ENCODE results near the gene MAP3K15.

MAP3K15 gene

GRCh38 chrX:19389227-19389845 is 126.0 kb downstream of the MAP3K15 start:
- DNase-seq (ENCODE audit: low spot score): no peak

GRCh38 chrX:19388741-19389140 is 126.6 kb downstream of the MAP3K15 start:
- DNase-seq (ENCODE audit: low spot score): no peak

- no peak for DNase-seq (ENCODE audit: low spot score)
Measured at GRCh38 chrX:19388064-19388679, 127.1 kb downstream of the MAP3K15 start.

GRCh38 chrX:19386679-19387078 is 128.6 kb downstream of the MAP3K15 start:
- no peak for DNase-seq (ENCODE audit: low spot score)

GRCh38 chrX:19382555-19383145 is 132.7 kb downstream of the MAP3K15 start:
- DNase-seq (ENCODE audit: low spot score): peak; percentile 29

- DNase-seq (ENCODE audit: low spot score): no peak
Measured at GRCh38 chrX:19381326-19381725, 134.0 kb downstream of the MAP3K15 start.

DNA sequence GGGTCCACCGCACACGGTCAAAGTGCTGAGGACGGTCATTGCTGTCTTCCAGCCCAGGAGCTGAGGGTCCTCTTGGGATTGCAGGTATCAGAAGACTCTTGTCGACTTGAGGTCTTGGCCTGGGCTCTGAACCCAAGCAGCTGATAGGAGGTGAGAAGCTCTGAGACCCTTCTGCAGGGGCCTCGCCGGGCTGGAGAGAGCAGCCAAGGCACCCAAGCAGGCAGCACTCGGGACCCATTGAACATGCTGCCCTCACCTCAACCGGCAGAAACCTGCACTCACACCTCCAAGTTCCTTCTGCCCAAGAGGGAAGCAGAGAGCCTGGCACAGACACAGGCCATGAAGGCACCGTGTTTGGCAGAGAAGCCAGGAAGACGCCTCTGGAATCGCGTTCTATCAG is 137.5 kb downstream of the MAP3K15 start:
- DNase-seq (ENCODE audit: low spot score): no peak

DNA sequence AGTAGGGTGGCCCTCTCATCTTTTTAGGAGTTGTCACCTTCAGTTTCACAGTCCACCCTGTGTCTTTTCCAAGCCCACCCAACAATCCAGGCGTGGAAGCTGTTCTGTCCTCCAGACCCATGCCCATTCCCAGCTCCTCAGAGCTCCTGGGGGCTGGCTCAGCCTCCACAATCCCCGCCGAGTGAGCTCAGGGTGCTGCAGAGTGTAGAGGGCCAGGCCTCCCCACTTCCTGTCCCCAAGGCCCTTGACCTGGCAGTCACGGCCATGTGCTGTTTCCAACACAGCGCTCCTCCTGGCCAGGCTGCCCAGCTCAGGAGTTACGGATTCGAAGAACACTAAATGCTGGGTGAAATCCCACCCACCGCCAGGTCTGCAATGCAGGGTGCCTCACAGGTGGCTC is 139.8 kb downstream of the MAP3K15 start:
- no peak for DNase-seq (ENCODE audit: low spot score)

- DNase-seq (ENCODE audit: low spot score): no peak
Measured at GRCh38 chrX:19373351-19373891, 141.9 kb downstream of the MAP3K15 start.

- no peak for DNase-seq (ENCODE audit: low spot score)
Measured at GRCh38 chrX:19372547-19373331, 142.6 kb downstream of the MAP3K15 start.

- DNase-seq (ENCODE audit: low spot score): peak; percentile 59
Measured at GRCh38 chrX:19372170-19372546, 143.2 kb downstream of the MAP3K15 start.

DNA sequence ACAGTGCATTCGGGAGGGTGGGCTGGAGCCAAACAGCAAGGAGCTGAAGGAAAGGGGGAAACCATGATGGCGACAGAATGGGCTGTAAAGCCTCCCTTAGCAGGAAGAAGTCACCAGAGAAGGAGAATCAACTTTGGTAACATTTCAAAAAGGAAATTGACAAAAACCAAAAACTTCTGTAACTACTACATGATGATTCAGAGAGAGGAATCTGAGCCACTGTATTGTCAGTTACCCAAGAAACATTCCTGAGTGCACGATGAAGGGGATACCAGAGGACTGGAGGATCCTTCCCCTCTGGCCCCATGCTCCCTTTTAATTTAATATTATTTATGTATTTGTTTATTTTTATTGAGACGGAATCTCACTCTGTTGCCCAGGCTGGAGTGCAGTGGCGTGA is 145.2 kb downstream of the MAP3K15 start:
- no peak for DNase-seq (ENCODE audit: low spot score)

DNA sequence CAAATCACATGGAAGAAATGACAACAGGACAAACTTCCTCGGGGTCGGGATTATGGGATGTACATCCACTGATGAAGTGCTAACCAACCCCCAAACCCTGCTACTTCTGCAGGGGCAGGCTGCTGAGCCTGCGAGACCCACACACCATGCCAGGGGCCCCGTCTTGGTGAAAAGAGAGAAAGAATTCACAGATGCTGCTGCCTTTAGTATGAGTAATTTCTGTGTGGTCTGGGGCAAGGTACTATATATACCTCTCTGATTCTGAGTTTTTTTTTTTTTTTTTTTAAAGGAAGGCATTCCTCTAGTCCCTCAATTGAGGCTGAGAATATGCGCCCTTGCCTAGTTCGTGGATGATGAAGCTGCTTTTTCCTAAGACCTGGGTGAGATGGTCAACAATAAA is 146.7 kb downstream of the MAP3K15 start:
- DNase-seq (ENCODE audit: low spot score): no peak

DNA sequence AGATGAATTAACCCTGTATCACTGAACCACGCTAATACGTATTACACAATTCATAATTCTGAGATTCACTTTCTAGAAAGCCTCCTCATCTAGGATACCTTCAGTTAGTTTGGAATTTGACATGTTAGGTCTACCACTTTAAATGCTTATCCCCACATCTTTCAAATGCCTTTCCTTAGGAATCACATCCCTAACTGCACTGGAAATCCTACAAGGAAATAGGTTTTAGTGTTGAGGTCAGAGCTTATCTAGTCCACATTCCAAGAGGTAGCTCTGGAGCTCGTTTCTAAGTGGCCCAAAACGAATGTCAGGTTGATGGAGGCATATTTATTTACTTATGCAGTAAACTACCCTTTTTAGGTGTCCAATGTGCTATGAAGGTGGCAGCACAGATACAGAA is 153.6 kb downstream of the MAP3K15 start:
- DNase-seq (ENCODE audit: low spot score): no peak

DNA sequence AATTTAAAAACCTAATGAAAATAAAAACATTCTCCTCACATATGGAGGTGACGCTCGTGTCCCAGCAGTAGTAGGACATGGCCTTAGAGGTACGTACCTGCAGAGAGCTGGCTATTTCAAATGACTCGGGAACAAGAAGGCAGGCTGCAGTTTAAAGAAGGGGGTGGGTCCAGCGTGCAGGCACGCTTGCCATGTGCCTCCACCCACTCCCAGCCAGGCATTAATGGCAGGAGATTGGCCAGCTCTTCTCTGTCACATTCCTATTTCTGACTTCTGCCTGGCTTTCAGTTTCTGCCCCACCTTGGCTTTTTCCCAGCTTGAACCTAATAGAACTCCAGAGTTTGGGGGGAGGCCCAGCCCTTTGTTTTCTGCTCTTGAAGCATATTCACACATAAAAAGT is 154.4 kb downstream of the MAP3K15 start:
- DNase-seq (ENCODE audit: low spot score): no peak

GRCh38 chrX:19358521-19358920 is 156.8 kb downstream of the MAP3K15 start:
- DNase-seq (ENCODE audit: low spot score): no peak

GRCh38 chrX:19354625-19355024 is 160.7 kb downstream of the MAP3K15 start:
- DNase-seq (ENCODE audit: low spot score): no peak

DNA sequence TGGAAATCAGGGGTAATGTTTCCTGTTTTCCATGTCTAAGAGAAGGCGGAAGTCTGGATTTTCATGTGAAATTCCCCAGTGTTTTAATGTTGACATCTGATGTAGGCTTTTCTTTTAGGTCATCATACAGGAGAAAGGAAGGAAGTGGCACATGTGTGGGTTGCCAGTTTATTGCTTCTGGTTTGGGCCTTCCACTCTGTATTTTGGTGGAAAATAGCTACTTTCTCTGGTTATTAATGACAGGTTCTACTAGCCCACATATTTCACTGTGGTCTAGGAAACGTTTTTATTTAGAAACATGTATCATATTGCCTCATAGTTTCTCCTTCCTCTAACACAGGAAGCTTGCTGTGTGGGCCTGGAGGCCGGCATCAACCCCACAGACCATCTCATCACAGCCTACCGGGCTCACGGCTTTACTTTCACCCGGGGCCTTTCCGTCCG is 164.3 kb downstream of the MAP3K15 start:
- no peak for DNase-seq (ENCODE audit: low spot score)

DNA sequence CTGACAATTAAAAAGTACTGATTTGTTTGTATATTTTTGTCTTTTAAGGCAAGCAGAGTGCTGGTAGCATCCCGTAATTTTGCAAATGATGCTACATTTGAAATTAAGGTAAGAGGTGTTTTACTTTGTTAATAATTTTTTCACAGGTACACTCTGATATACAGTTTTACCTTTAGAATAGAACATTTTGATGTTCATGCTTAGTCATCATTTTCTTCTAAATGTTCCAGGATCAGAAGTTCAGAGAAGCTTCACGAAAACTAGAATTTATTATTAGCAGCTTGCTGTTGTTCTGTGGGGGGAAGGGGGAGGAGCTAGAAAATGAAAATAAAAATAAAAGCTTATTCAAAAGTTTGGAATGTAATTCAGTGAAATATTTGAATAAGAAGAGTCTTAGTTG is 166.0 kb downstream of the MAP3K15 start:
- no peak for DNase-seq (ENCODE audit: low spot score)

- no peak for DNase-seq (ENCODE audit: low spot score)
Measured at GRCh38 chrX:19347916-19348315, 167.4 kb downstream of the MAP3K15 start.

- DNase-seq (ENCODE audit: low spot score): no peak
Measured at GRCh38 chrX:19344661-19345060, 170.6 kb downstream of the MAP3K15 start.

GRCh38 chrX:19343535-19344408 is 171.5 kb downstream of the MAP3K15 start, which contains the start of gene PDHA1:
TSS of gene PDHA1 (plus strand) at chrX:19343927. CDS start at chrX:19344038, 111 bp downstream.
- DNase-seq (ENCODE audit: low spot score): peak; percentile 91

All from CD4-positive, alpha-beta T cell treated with Interleukin-2 at 100 ng/mL for 4 hours (primary cell).